CD4-positive, alpha-beta T cell treated with Interleukin-10 for 1 hour (primary cell): Measurements from ENCODE around the gene EBF3.
"Not testable (repeated sequence)": the region's sequence is repeated elsewhere in the genome, so short reads cannot be mapped to it uniquely, and the experiment has no call there.

Source experiments
- DNase-seq: peaks from one replicate; pipeline ENCODE4 v3.0.0-alpha.2; 2020

The EBF3 gene

DNA sequence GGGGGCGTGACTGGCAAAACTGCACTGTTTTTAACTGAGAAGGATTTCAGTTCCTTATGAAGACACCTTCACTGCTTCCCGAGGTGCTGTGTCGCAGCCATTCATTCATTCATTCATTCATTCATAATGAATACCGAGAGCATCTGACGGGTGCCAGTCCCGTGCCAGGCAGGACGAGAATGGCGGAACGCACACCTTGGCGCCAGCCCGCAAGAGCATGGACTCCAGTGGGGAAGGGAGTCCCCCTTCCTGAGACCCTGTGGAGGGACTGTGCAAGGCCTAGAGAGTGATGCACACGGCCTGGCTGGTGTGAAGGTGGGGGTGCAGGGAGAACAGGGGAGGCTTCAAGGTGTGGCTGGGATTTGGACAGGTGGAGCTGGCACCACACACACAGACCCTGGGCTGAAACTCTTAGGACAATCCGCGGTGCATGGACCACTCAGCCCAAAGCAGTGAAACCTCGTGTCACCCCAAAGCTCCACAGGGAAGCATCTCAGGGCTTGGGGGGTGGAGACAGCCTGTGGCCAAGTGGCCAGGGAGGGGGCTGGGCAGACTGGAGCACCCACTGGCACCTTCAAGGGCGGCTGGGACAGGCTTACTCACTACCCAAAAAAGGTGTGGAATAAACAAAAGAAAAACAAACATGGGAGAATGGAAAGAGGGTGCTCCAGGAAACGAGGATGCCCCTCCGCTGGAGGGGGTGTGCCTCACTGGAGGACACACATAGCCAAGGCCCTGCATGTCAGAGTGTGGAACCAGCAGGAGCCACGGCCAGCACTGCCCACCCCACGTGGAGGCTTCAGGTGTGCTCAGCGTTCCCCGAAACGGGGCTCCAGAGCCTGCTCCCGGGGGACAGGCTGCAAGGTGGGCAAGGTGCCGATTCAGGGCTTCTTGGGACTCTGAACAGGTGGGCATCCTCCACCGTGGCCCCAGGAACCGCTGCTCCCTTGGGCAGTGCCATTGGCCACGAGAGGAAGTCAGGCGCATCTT, 37.7 kb downstream of the EBF3 start:
- no peak for DNase-seq

DNA sequence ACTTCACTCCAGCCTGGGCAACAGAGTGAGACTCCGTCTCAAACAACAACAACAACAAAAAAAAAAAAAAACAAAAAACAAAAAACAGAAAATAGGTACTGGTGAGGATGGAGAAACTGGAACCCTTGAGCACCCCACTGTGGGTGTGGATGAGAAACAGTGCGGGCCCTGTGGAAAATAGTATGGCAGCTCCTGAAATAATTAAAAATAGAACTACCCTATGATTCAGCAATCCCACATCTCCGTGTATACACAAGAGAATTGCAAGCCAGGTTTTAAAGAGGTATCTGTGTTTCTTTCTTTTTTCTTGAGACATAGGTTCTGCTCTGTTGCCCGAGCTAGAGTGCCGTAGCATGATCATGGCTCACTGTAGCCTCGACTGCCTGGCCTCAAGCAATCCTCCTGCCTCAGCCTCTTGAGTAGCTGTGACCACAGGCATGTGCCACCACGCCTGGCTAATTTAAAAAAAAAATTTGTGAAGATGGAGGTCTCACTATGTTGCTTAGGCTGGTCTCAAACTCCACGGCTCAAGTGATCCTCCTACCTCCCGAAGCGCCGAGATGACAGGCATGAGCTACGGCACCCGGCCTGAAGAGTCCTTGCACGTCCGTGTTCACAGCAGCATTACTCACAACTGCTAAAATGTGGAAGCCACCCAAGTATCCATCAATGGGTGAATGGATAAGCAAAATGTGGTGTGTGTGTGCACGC, 39.5 kb downstream of the EBF3 start:
- DNase-seq, result no peak

DNA sequence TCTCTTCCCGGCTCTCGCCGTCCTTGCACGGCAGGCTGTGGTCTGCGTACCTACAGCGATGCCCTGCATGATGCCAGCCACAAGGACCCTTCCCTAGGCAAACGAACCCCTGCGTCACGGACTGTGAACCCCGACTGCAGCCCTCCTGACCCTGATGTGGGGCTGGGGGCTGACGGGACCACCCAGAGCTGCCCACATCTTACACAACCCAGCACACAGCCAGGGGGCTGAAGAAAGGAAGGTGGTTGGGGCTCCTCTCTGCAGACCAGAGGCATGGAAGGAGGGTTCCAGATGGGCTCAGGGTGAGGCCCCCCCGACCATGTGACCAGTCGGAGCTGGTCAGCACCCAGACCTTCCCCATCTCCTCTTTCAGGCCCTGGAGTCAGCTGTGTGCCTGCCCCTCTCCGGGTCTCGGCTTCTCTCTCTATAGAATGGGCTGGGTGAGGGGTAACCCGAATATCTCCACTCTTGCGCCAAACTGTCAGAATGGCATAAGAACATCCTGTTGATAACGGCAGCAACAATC, 41.4 kb downstream of the EBF3 start:
- DNase-seq, result no peak

DNA sequence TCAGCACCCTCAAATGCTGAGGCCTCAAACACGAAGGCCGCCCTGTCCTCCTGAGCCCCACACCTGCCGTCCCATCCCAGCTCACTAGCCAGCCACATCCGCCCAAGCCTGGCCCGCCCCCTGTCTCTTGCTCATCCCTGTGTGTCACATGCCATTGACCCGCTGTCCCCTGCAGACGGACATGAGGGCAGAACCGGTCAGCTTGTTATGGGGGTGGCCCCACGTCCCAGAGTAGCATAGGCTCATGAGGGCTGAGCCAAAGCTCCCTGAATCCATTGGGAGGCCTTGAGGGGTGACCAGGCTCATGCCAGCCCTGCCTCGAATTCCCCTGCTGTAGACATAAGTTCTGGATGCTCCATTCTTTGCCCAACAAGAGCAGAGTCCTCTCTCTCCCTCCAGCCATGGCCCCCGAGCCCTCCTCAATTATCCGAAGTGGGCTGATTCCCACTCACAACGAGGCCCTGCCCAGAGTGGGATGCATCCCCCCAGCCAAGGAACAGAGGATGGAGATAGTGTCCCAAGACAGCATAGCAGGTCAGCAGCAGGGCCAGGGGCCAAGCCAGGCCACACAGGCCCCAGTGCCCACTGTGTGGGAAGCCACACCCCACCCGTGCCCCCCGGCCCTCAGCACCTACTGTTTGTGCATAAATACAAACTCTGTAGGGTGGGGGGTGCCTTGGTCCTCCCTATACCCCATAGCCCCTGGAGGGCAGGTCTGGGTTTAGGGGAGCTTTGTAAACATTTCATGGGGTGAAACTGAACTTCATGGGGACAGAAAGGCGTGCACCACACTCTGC, 42.1 kb downstream of the EBF3 start:
- DNase-seq, result no peak

DNA sequence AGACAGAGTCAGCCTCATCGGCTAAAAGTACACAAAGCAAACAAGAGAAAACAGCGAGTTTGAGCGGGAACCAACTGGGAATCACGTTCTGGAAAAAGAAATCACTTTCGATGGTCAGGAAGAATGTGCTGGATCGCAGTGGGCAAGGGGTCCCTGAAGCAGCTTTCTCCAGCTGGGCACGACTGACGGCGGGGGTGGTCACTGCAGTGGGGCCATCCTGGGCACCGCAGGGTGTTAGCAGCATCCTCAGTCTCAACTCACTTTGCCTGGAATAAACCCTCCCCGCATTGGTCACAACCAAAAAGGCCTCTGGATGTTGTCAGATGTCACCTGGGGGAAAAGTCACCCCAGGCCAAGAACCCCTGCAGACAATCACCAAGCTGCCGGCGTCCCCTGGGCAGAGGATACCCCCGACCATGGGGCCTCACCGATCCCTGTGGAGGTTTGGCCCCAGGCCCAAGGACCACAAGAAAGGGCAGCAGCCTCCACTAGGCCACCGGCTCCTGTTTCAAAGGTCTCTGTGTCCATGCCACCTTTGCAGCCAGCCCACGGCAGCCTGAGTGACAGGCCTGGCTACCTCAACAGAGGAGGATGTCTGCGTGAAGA, 42.9 kb downstream of the EBF3 start:
- DNase-seq, result no peak

- DNase-seq, result not testable (repeated sequence)
Measured at GRCh38 chr10:129920187-129920586, 43.9 kb downstream of the EBF3 start.

GRCh38 chr10:129919358-129919757, 44.7 kb downstream of the EBF3 start:
- DNase-seq, result no peak

GRCh38 chr10:129918836-129919235, 45.2 kb downstream of the EBF3 start:
- DNase-seq, result no peak

- DNase-seq, result no peak
Measured at GRCh38 chr10:129918401-129918800, 45.7 kb downstream of the EBF3 start.

DNA sequence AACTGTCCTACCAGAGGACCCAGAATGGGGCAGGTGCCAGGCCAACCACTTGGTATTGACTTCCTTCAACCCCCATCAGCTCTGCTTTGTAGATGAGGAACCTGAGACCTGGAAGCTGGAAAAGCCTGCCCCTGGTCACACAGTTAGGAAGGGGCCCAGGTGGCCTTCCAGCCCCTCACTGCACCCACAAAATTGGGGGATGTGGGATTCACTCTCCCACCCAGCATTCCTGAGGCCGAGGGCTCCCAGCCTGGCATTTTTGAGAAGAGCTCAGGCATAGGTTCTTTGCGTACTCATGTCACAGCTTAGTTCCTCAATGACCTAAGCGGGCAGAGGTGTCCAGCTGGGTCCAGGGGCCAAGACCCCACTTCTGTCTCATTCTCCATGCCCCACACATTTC, 46.1 kb downstream of the EBF3 start:
- no peak for DNase-seq

DNA sequence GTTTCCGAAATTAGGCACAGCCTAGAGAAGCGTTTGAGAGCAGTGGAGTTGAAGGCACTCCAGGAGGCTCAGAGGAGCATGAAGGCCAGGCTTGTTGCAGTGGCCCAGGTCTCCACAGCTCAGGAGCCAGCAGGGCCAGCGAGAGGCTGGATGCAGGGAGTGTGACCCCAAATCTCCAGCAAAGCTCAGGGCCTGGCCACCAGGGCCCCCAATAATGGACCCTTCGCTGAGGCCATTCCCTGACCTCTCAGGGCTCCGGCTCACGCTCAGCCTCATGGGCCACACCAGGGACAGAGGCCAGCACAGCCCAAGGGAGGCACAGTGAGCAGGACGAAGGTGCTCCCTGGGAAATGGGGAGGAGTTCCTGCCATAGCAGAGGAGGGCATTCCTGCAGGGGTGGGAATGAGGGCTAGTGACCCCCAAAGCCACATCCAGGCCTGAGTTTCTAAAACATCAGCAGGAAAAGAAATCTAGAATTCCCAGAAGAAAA, 47.5 kb downstream of the EBF3 start:
- DNase-seq, result no peak

GRCh38 chr10:129915526-129916378, 48.3 kb downstream of the EBF3 start:
- DNase-seq, result no peak

DNA sequence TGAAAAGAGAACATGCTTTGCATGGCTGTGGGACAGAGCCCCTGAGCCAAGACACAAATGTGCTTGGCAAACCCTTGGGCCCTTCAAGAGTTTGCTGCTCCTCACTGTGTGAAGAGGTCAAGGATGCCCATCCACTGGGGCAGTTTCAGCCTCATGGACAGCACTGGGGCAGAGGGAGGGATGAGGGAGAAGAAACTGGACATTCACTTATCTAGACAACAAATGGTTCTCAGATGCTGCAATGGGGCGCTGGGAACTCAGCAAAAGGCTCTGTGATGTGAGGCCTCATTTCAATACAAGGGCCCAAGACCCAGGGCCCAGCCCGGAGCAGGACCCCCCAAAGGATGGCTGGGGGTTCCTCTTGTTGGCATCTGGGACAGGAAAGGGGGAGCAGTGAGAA, 49.1 kb downstream of the EBF3 start:
- no peak for DNase-seq

DNA sequence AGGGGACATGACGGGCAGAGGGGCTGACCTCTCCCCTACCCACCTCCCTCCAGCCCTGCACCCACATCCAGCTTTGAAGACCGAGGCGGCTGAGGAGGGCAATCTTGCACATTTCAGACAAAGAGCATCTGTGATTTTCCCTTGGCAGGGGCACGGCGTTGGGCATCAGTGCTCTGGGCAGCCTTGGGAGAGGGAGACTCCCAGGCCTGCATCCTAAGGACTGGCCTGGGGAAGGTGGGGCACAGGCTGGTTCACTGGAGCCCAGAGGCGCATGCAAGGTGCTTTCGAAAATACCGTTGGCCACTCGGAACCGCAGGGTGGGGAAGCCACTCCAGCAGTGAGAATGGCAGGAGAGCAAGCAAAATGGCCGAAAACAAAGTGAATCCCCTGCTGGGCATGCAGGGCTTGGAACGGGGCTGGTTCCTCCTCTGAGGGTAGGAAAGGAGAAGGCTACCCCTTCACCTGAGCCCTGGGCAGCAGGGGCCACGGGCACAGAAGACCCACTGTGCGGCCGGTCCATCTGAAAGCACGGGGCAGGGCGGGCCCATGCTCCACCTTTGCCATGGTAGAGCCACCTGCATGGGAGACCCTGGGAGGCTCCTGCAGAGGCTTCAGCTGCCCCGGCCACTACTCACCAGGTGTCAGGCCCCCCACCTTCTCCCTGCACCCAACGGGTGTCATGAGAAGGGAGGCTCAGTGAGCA, 49.8 kb downstream of the EBF3 start:
- DNase-seq, result no peak

DNA sequence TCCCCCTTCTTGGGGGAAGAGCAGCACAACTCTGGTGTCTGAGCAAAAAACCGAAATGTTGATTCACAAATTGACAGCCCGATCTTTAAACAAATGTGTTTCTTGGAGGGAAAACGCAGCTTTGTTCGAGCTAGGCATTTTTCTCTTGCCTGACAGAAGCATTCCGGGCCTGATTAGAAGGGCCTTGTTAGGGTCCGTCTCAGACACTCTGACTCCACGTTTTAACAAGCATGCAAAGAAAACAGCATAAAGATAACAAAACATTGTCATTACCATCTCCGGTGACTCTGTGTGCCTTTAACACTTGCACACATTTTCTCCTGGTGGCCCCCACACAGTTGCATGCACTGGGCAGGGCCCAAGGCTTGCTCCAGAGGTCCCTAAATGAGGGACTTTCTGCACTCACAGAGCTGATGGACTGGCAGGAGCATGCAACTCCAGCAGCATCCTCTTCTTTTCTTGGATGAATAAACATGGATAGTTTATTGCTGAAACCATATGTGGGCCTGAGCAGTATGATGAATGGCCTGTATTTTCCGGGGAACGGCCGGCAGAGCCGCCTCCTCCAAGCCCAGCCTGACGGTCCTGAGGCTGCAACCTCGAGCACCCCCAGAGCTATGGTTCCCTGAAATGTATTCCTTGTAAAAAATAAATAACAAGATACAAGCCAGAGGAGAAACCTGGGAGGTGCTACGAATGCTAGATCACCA, 50.9 kb downstream of the EBF3 start:
- DNase-seq, result no peak

DNA sequence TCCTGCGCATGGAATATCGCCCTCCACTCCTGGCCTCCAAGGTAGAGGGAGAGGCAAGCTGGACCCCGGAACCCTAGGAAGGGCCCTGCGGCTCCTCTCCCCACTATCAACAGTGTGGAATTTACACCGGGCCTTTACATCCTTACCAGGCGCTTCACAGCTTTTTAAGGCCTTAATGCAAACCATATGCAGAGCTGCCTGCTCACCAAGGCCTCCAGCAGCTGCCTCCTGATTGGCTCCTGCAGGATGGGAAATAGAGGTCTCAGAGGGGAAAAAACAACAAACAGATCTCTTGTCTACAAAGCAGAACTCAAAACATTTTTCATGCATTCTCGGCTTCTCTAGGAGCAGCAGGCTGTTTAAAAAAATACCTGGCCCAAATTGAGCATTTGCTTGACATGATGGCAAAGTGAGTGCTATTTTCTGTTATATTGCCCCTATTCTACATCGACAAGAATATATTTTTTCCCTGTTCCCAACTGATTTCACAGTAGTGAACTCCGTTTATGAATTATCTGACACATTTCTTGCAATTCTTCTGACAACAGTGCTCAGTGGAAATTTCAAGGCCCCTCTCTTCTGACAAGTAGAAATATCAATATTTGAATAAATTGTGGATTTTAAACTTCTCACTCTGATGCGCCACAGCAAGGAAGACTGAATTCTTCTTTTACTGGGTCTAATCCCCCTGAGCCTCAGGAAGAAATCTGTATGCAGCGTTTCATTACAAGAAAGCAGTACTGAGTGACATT, 51.7 kb downstream of the EBF3 start:
- no peak for DNase-seq

DNA sequence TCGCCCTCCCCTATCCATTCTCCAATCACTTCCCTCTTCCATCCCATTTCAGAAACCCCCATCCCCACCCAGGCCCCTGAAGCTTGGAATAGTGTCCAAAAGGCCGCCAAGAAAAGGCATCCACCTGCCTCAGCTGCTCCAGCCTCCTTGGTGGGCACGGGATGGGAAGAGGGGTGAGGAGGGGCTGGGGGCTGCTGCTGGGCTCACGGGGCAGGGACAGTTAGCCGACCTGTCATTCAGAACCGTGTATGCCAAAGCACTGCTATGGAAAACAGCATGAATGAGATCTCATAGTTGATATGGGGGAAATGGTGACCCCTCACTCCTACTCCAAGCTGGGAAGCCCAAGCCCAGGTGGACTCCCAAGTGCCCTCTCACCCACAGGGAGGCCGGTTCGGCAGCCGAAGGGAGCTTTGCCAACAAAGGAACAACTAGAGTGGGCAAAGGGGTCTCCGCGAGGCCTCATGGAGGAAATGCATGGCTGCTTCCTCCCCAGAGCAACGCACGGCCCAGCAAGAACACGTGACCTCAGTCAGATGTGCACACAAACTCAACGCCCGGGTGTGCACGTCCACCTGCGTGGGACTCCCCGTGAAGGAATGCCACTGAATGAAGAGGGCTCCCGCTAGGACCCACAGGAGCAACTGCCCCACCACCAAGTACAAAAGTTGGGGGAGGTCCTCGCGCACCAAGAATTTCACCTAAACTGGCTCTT, 52.5 kb downstream of the EBF3 start:
- DNase-seq, result no peak

GRCh38 chr10:129910861-129911260, 53.2 kb downstream of the EBF3 start:
- no peak for DNase-seq
